GM23338 (cell line): ENCODE measurements around the gene SORD. TPM values are rescaled to one million over a fixed set of nuclear protein-coding genes. Genes with fewer than 3 reads are reported as not detected.

Source experiments
- ATAC-seq: fragments of 200-7000 bp; cut with Tn5 transposase; 3 replicates; pipeline ENCODE4 v1.9.1; 2020
- DNase-seq: peaks from one replicate; pipeline ENCODE4 v3.0.0-alpha.2; 2015; ENCODE audit warnings: low spot score
- H2AFZ ChIP-seq: fragments of 200-600 bp; sonication (generic); 2 replicates; pipeline ENCODE4 v1.8.0; 2016; ENCODE audit warnings: antibody characterized with exemption, mild to moderate bottlenecking, moderate library complexity
- H3F3A ChIP-seq: fragments of 200-600 bp; sonication (generic); replicated peaks from 2 replicates; pipeline ENCODE4 v1.8.0; 2017; ENCODE audit warnings: antibody characterized with exemption, mixed run types, low read depth
- H3K27ac ChIP-seq: fragments of 200-600 bp; sonication (generic); 2 replicates; pipeline ENCODE4 v1.6.1; 2016; ENCODE audit warnings: low read depth
- H3K27me3 ChIP-seq: fragments of 200-600 bp; sonication (generic); 2 replicates; pipeline ENCODE4 v1.8.0; 2016; ENCODE audit warnings: mild to moderate bottlenecking, mixed run types, moderate library complexity; ENCODE audit not compliant: insufficient read depth
- H3K36me3 ChIP-seq: fragments of 200-600 bp; sonication (generic); 2 replicates; pipeline ENCODE4 v1.8.0; 2016; ENCODE audit warnings: mild to moderate bottlenecking; ENCODE audit not compliant: insufficient read depth
- H3K4me1 ChIP-seq: fragments of 200-600 bp; sonication (generic); 2 replicates; pipeline ENCODE4 v1.8.0; 2016; ENCODE audit warnings: mild to moderate bottlenecking, moderate library complexity; ENCODE audit not compliant: insufficient read depth
- H3K4me2 ChIP-seq: fragments of 200-600 bp; sonication (generic); 2 replicates; pipeline ENCODE4 v1.7.1; 2017; ENCODE audit warnings: mixed run types
- H3K4me3 ChIP-seq: fragments of 200-600 bp; sonication (generic); 2 replicates; pipeline ENCODE4 v1.6.1; 2016; ENCODE audit warnings: mixed run types
- H3K79me2 ChIP-seq: fragments of 200-600 bp; sonication (generic); replicated peaks from 2 replicates; pipeline ENCODE4 v1.8.0; 2017; ENCODE audit warnings: mild to moderate bottlenecking; ENCODE audit not compliant: insufficient read depth
- H3K9me2 ChIP-seq: fragments of 200-600 bp; sonication (generic); 2 replicates; pipeline ENCODE4 v1.8.0; 2017; ENCODE audit not compliant: insufficient read depth
- H4K20me1 ChIP-seq: fragments of 200-600 bp; sonication (generic); replicated peaks from 2 replicates; pipeline ENCODE4 v1.8.0; 2017; ENCODE audit warnings: mild to moderate bottlenecking; ENCODE audit not compliant: insufficient read depth
- H3K27ac Mint-ChIP-seq: 2 replicates; pipeline ENCODE4 v1.8.0; 2020; ENCODE audit warnings: inconsistent platforms, mild to moderate bottlenecking, moderate library complexity, mixed read lengths
- H3K27me3 Mint-ChIP-seq: 3 replicates; pipeline ENCODE4 v1.8.0; 2022; ENCODE audit warnings: low read depth, mild to moderate bottlenecking, moderate library complexity, mixed read lengths, inconsistent platforms; ENCODE audit not compliant: insufficient read depth, poor library complexity
- H3K36me3 Mint-ChIP-seq: 3 replicates; pipeline ENCODE4 v1.8.0; 2021; ENCODE audit warnings: low read depth, mild to moderate bottlenecking, inconsistent platforms, moderate library complexity, mixed read lengths
- H3K4me1 Mint-ChIP-seq: 3 replicates; pipeline ENCODE4 v1.8.0; 2020; ENCODE audit warnings: mild to moderate bottlenecking, inconsistent platforms, mixed read lengths
- H3K4me3 Mint-ChIP-seq: 3 replicates; pipeline ENCODE4 v1.8.0; 2021; ENCODE audit warnings: moderate library complexity, mild to moderate bottlenecking, inconsistent platforms, mixed read lengths
- H3K9me3 Mint-ChIP-seq: 3 replicates; pipeline ENCODE4 v1.8.0; 2020; ENCODE audit warnings: moderate library complexity, mild to moderate bottlenecking, inconsistent platforms, mixed read lengths
- CREB1 ChIP-seq: fragments of 250-450 bp; sonication (Bioruptor Pico); IDR thresholded peaks from 2 replicates; pipeline ENCODE4 v1.5.0; 2020; ENCODE audit warnings: low read depth, mild to moderate bottlenecking, moderate library complexity
- STAT1 ChIP-seq: IDR thresholded peaks from one replicate; pipeline ENCODE4 v1.6.1; 2016; ENCODE audit warnings: antibody characterized with exemption; ENCODE audit not compliant: unreplicated experiment
- ZNF114 ChIP-seq: fragments of 250-450 bp; sonication (Bioruptor Pico); IDR thresholded peaks from 2 replicates; pipeline ENCODE4 v1.5.0; 2020; ENCODE audit warnings: mild to moderate bottlenecking, moderate library complexity
- ZNF331 ChIP-seq: fragments of 250-450 bp; sonication (Bioruptor Pico); IDR thresholded peaks from 2 replicates; pipeline ENCODE4 v1.5.0; 2020; ENCODE audit warnings: low read depth, mild to moderate bottlenecking, moderate library complexity
- polyA plus RNA-seq: library from polyadenylated mRNA; unstranded; fragments of >200 nt; fragmentation: Nextera tagmentation; extraction: Ambion mirVana; gene quantifications from 2 replicates; pipeline ENCODE4 v1.2.1, GENCODE V29; 2016
- total RNA-seq: library from RNA; depleted of rRNA; stranded (reverse); fragments of >200 nt; shearing (Covaris generic); gene quantifications from 2 replicates; pipeline ENCODE4 v1.2.3, GENCODE V29; 2014
- TF ChIP-seq, protein P1 (sequence below): fragments of 250-450 bp; sonication (Bioruptor Pico); IDR thresholded peaks from 2 replicates; pipeline ENCODE4 v1.5.0; 2020; ENCODE audit warnings: mild to moderate bottlenecking, moderate library complexity

Gene SORD
- total and polyA plus RNA-seq, 2 experiments from 2014 or later, result 12.5 to 55.0 TPM

GRCh38 chr15:45027220-45027619 is 4.2 kb downstream of the SORD start (continued):
- TF ChIP-seq, protein P1, sequence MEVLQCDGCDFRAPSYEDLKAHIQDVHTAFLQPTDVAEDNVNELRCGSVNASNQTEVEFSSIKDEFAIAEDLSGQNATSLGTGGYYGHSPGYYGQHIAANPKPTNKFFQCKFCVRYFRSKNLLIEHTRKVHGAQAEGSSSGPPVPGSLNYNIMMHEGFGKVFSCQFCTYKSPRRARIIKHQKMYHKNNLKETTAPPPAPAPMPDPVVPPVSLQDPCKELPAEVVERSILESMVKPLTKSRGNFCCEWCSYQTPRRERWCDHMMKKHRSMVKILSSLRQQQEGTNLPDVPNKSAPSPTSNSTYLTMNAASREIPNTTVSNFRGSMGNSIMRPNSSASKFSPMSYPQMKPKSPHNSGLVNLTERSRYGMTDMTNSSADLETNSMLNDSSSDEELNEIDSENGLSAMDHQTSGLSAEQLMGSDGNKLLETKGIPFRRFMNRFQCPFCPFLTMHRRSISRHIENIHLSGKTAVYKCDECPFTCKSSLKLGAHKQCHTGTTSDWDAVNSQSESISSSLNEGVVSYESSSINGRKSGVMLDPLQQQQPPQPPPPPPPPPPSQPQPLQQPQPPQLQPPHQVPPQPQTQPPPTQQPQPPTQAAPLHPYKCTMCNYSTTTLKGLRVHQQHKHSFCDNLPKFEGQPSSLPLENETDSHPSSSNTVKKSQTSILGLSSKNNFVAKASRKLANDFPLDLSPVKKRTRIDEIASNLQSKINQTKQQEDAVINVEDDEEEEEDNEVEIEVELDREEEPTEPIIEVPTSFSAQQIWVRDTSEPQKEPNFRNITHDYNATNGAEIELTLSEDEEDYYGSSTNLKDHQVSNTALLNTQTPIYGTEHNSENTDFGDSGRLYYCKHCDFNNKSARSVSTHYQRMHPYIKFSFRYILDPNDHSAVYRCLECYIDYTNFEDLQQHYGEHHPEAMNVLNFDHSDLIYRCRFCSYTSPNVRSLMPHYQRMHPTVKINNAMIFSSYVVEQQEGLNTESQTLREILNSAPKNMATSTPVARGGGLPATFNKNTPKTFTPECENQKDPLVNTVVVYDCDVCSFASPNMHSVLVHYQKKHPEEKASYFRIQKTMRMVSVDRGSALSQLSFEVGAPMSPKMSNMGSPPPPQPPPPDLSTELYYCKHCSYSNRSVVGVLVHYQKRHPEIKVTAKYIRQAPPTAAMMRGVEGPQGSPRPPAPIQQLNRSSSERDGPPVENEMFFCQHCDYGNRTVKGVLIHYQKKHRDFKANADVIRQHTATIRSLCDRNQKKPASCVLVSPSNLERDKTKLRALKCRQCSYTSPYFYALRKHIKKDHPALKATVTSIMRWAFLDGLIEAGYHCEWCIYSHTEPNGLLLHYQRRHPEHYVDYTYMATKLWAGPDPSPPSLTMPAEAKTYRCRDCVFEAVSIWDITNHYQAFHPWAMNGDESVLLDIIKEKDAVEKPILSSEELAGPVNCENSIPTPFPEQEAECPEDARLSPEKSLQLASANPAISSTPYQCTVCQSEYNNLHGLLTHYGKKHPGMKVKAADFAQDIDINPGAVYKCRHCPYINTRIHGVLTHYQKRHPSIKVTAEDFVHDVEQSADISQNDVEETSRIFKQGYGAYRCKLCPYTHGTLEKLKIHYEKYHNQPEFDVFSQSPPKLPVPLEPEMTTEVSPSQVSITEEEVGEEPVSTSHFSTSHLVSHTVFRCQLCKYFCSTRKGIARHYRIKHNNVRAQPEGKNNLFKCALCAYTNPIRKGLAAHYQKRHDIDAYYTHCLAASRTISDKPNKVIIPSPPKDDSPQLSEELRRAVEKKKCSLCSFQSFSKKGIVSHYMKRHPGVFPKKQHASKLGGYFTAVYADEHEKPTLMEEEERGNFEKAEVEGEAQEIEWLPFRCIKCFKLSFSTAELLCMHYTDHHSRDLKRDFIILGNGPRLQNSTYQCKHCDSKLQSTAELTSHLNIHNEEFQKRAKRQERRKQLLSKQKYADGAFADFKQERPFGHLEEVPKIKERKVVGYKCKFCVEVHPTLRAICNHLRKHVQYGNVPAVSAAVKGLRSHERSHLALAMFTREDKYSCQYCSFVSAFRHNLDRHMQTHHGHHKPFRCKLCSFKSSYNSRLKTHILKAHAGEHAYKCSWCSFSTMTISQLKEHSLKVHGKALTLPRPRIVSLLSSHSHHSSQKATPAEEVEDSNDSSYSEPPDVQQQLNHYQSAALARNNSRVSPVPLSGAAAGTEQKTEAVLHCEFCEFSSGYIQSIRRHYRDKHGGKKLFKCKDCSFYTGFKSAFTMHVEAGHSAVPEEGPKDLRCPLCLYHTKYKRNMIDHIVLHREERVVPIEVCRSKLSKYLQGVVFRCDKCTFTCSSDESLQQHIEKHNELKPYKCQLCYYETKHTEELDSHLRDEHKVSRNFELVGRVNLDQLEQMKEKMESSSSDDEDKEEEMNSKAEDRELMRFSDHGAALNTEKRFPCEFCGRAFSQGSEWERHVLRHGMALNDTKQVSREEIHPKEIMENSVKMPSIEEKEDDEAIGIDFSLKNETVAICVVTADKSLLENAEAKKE (CRISPR knock-in tag), result no peak
- TF ChIP-seq ZNF331 (CRISPR knock-in tag), result no peak
- TF ChIP-seq CREB1, result no peak

- Mint-ChIP-seq H3K4me1 (peaks cover 5% of the 10 kb centered on the region; the same call in 2 of the 3 replicates), H3K4me3 (no peak overlapping the region)
- no peaks in the 10 kb centered on the region for H3K27me3 ChIP-seq
Measured at GRCh38 chr15:45030743-45031142, 7.7 kb downstream of the SORD start.

More at GRCh38 chr15:45030743-45031142, 7.7 kb downstream of the SORD start:
- Mint-ChIP-seq H3K27ac (no peak overlapping the region), H3K27me3 (peaks cover 10% of the 10 kb centered on the region), H3K36me3 (peaks cover 58% of the 10 kb centered on the region), H3K9me3 (peaks cover 24% of the 10 kb centered on the region)
- no peaks in the 10 kb centered on the region for H3K4me1 ChIP-seq
- H3K4me2 ChIP-seq, result no peak overlapping the region
- no peak for TF ChIP-seq CREB1
- TF ChIP-seq, protein P1 (CRISPR knock-in tag), result no peak
- TF ChIP-seq STAT1, result no peak
- TF ChIP-seq ZNF114 (CRISPR knock-in tag), result no peak
- H3K4me3 ChIP-seq, result no peak overlapping the region
- H3K27ac ChIP-seq, result no peak overlapping the region
- no peak for ATAC-seq
- peaks cover 27% of the 10 kb centered on the region for H3K79me2 ChIP-seq
- no peak overlapping the region for H2AFZ ChIP-seq
- H4K20me1 ChIP-seq, result peaks cover 7% of the 10 kb centered on the region
- H3F3A ChIP-seq, result no peaks in the 10 kb centered on the region
- 0 out of 2 replicates have a peak, but pooled peaks cover 6% of the 10 kb centered on the region for H3K9me2 ChIP-seq
- no peak for DNase-seq
- H3K36me3 ChIP-seq, result peaks cover 25% of the 10 kb centered on the region; the same call in 1 of the 2 replicates
